Measurements from ENCODE around the gene MAK.

Gene MAK

GRCh38 chr6:10747251-10747972 is 90.9 kb downstream of the MAK start, which contains the start of gene TMEM14B:
TMEM14B (plus strand) TSS chr6:10747805; CDS start chr6:10749246, 1,441 bp downstream.
- Histone ChIP-seq H3K4me2 (ENCODE audit: low read depth, low read length) (peak within 1 kb of the TSS; percentile 91), H3K4me1 (ENCODE audit: low read length) (peaks cover 11% of the 10 kb centered on the region), H2AFZ (ENCODE audit: low read length) (peak within 1 kb of the TSS; percentile 88), H3K4me3 (ENCODE audit: low read length) (peak within 1 kb of the TSS; percentile 89), H3K36me3 (replicated peaks; ENCODE audit: insufficient read depth, low read length) (0 out of 2 replicates have a peak, but pooled peaks cover 3% of the 10 kb centered on the region), H3F3A (ENCODE audit: insufficient read depth, low read length) (no peaks in the 10 kb centered on the region), H4K20me1 (ENCODE audit: insufficient read depth, low read length) (no peaks in the 10 kb centered on the region), H3K27me3 (replicated peaks; ENCODE audit: insufficient read depth, low read length) (no peaks in the 10 kb centered on the region), H3K9me2 (replicated peaks; ENCODE audit: insufficient read depth, low read length) (no peaks in the 10 kb centered on the region), H3K9ac (ENCODE audit: low read length) (peak within 1 kb of the TSS; percentile 86), H3K9me3 (replicated peaks; ENCODE audit: insufficient read depth, low read length) (no peaks in the 10 kb centered on the region), H3K27ac (ENCODE audit: low read length) (peak within 1 kb of the TSS; percentile 45; the same call in 1 of the 2 replicates), H3K79me2 (ENCODE audit: low read length) (peaks cover 35% of the 10 kb centered on the region)
- peak; percentile 96 for DNase-seq
- no peak for TF ChIP-seq CTCF (IDR thresholded peaks at IDR 0.05; ENCODE audit: low read length)
- TF ChIP-seq EZH2 (optimal IDR thresholded peaks at IDR 0.05; ENCODE audit: low read depth, low read length), result no peak
- no peak for TF ChIP-seq EZH2phosphoT487 (IDR thresholded peaks at IDR 0.05; ENCODE audit: low read length)

- peak overlapping the region; percentile 71 for H3K4me3 ChIP-seq (ENCODE audit: low read length)
- no peaks in the 10 kb centered on the region for H3K9me3 ChIP-seq (replicated peaks; ENCODE audit: insufficient read depth, low read length)
- no peak for TF ChIP-seq EZH2phosphoT487 (IDR thresholded peaks at IDR 0.05; ENCODE audit: low read length)
- TF ChIP-seq EZH2 (optimal IDR thresholded peaks at IDR 0.05; ENCODE audit: low read depth, low read length), result no peak
- no peak for TF ChIP-seq CTCF (IDR thresholded peaks at IDR 0.05; ENCODE audit: low read length)
- no peak for DNase-seq
- H4K20me1 ChIP-seq (ENCODE audit: insufficient read depth, low read length), result no peaks in the 10 kb centered on the region
- no peaks in the 10 kb centered on the region for H3K9me2 ChIP-seq (replicated peaks; ENCODE audit: insufficient read depth, low read length)
- H3K79me2 ChIP-seq (ENCODE audit: low read length), result peaks cover 35% of the 10 kb centered on the region
- H3K4me1 ChIP-seq (ENCODE audit: low read length), result peaks cover 11% of the 10 kb centered on the region
- H3K36me3 ChIP-seq (replicated peaks; ENCODE audit: insufficient read depth, low read length), result 0 out of 2 replicates have a peak, but pooled peaks cover 3% of the 10 kb centered on the region
- H3F3A ChIP-seq (ENCODE audit: insufficient read depth, low read length), result no peaks in the 10 kb centered on the region
- no peaks in the 10 kb centered on the region for H3K27me3 ChIP-seq (replicated peaks; ENCODE audit: insufficient read depth, low read length)
- H3K9ac ChIP-seq (ENCODE audit: low read length), result peak overlapping the region; percentile 74
- 0 out of 2 replicates have a peak overlapping the region, but pooled peaks have one; percentile 10 for H3K27ac ChIP-seq (ENCODE audit: low read length)
- peak overlapping the region; percentile 74 for H2AFZ ChIP-seq (ENCODE audit: low read length)
- peak overlapping the region; percentile 62 for H3K4me2 ChIP-seq (ENCODE audit: low read depth, low read length)
Measured at GRCh38 chr6:10746915-10747250, 91.5 kb downstream of the MAK start.

- TF ChIP-seq CTCF (IDR thresholded peaks at IDR 0.05; ENCODE audit: low read length) (no peak), EZH2phosphoT487 (IDR thresholded peaks at IDR 0.05; ENCODE audit: low read length) (no peak), EZH2 (optimal IDR thresholded peaks at IDR 0.05; ENCODE audit: low read depth, low read length) (no peak)
- no peaks in the 10 kb centered on the region for H3K36me3 ChIP-seq (replicated peaks; ENCODE audit: insufficient read depth, low read length)
- peaks cover 25% of the 10 kb centered on the region for H3K79me2 ChIP-seq (ENCODE audit: low read length)
- H4K20me1 ChIP-seq (ENCODE audit: insufficient read depth, low read length), result no peaks in the 10 kb centered on the region
- H3K4me1 ChIP-seq (ENCODE audit: low read length), result peaks cover 11% of the 10 kb centered on the region
- no peaks in the 10 kb centered on the region for H3F3A ChIP-seq (ENCODE audit: insufficient read depth, low read length)
- H3K4me3 ChIP-seq (ENCODE audit: low read length), result no peak overlapping the region
- H3K9ac ChIP-seq (ENCODE audit: low read length), result no peak overlapping the region
- no peak overlapping the region for H2AFZ ChIP-seq (ENCODE audit: low read length)
- no peak overlapping the region for H3K4me2 ChIP-seq (ENCODE audit: low read depth, low read length)
- no peak for DNase-seq
- no peak overlapping the region for H3K27ac ChIP-seq (ENCODE audit: low read length)
- no peaks in the 10 kb centered on the region for H3K27me3 ChIP-seq (replicated peaks; ENCODE audit: insufficient read depth, low read length)
- H3K9me3 ChIP-seq (replicated peaks; ENCODE audit: insufficient read depth, low read length), result no peaks in the 10 kb centered on the region
- H3K9me2 ChIP-seq (replicated peaks; ENCODE audit: insufficient read depth, low read length), result no peaks in the 10 kb centered on the region
Measured at GRCh38 chr6:10745116-10745515, 93.2 kb downstream of the MAK start.

Measured in MM.1S (cell line).